ENCODE results near the gene GMPPB. TPM values are rescaled to one million over a fixed set of nuclear protein-coding genes. Genes with fewer than 3 reads are reported as not detected.

The GMPPB gene
- total and polyA plus RNA-seq, 9 of the 15 experiments (the other 6 are each of a cell fraction or from before 2014, with no cell fraction given) = 0.53 to 17.4 (median 8.1) TPM

- TF ChIP-seq RBM15 (IDR thresholded peaks at IDR 0.05; ENCODE audit: insufficient read depth, low read length) (no peak), REST (IDR thresholded peaks at IDR 0.05; ENCODE audit: borderline replicate concordance) (no peak), REST (CRISPR knock-in tag; IDR thresholded peaks at IDR 0.05; ENCODE audit: low read depth) (no peak), MAX (CRISPR knock-in tag; IDR thresholded peaks at IDR 0.05) (peak; percentile 6; the same call in 1 of the 2 replicates), CHAMP1 (IDR thresholded peaks at IDR 0.05) (no peak), ZNF592 (IDR thresholded peaks at IDR 0.05) (no peak), CEBPG (CRISPR knock-in tag; IDR thresholded peaks at IDR 0.05) (no peak), CEBPG (tag; conservative IDR thresholded peaks at IDR 0.05 in 1 of 2, IDR thresholded peaks at IDR 0.05 in 1 of 2) (no peak), MYC (IDR thresholded peaks at IDR 0.05; ENCODE audit: low read depth, low read length) (no peak), MYC (CRISPR knock-in tag; IDR thresholded peaks at IDR 0.05; ENCODE audit: borderline replicate concordance, low read depth) (no peak), NR2C1 (IDR thresholded peaks at IDR 0.05) (no peak), NR2C1 (tag; IDR thresholded peaks at IDR 0.05) (no peak), RHOXF2B (CRISPR knock-in tag; conservative IDR thresholded peaks at IDR 0.05) (no peak), TARDBP (IDR thresholded peaks at IDR 0.05) (no peak), NFIC (IDR thresholded peaks at IDR 0.05) (no peak), SMARCA5 (IDR thresholded peaks at IDR 0.05) (no peak)
Observed at GRCh38 chr3:49723296-49723627, 489 bp downstream of the GMPPB start (continued).

Data from K562 (cell line).